HUES48 (cell line): Measurements from ENCODE around the gene HEATR5A.

Experiments used
- H3K27ac ChIP-seq: one replicate; pipeline ENCODE4 v1.7.0; 2013; ENCODE audit warnings: low read depth, low read length, inconsistent platforms
- H3K27me3 ChIP-seq: 2 replicates; pipeline ENCODE4 v1.6.1; 2013; ENCODE audit warnings: mild to moderate bottlenecking, low read length; ENCODE audit not compliant: control insufficient read depth, insufficient read depth
- H3K36me3 ChIP-seq: 2 replicates; pipeline ENCODE4 v1.6.1; 2013; ENCODE audit warnings: low read length; ENCODE audit not compliant: control insufficient read depth, insufficient read depth
- H3K4me1 ChIP-seq: 2 replicates; pipeline ENCODE4 v1.6.1; 2013; ENCODE audit warnings: mild to moderate bottlenecking, low read length; ENCODE audit not compliant: control insufficient read depth, insufficient read depth
- H3K4me3 ChIP-seq: 2 replicates; pipeline ENCODE4 v1.5.1; 2013; ENCODE audit warnings: mild to moderate bottlenecking, low read depth, low read length
- H3K9ac ChIP-seq: 2 replicates; pipeline ENCODE4 v1.6.1; 2013; ENCODE audit warnings: mild to moderate bottlenecking, low read depth, low read length, moderate library complexity
- H3K9me3 ChIP-seq: 2 replicates; pipeline ENCODE4 v1.6.1; 2013; ENCODE audit warnings: low read length; ENCODE audit not compliant: control insufficient read depth, insufficient read depth

HEATR5A gene

DNA sequence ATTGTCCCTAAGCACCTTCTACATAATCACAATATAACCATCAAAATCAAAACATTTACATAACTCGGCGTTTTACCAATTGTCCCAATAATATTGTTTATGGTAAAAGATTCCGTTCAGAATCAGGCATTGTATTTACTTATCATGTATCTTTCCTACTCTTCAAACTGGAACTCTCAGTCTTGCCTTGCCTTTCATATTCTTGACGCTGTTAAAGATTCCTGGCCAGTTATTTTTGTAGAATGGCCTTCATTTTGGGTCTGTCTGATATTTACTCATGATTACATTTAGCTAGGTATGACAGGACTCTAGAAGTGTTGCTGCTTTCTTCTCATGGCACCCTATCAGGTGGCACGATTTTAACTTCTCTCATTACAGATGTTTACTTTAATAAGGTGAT lies 850 bp upstream of the HEATR5A start:
- H3K4me3 ChIP-seq, result peak overlapping the region; percentile 92; the same call in 1 of the 2 replicates
- no peaks in the 10 kb centered on the region for H3K36me3 ChIP-seq
- no peak overlapping the region for H3K27ac ChIP-seq
- H3K4me1 ChIP-seq, result peaks cover 8% of the 10 kb centered on the region; the same call in 1 of the 2 replicates
- H3K9me3 ChIP-seq, result no peaks in the 10 kb centered on the region
- H3K9ac ChIP-seq, result no peak overlapping the region
- no peaks in the 10 kb centered on the region for H3K27me3 ChIP-seq

DNA sequence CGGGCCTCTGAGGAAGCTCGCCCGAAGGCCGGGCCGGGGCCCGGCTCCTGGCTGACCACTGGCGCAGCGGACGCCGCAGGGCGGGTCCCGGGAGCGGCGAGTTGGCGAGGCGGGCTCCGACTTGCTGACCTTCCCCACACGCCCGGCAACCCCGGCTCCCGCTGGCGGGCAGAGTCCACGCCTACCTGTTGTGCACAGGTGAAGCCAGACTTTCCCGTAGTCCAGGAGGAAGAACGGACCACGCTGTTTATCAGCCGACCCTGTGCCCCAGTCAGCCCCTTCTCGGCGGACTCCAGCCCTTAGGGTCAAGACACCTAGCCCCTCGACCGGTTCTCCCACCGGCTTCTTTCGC lies 407 bp downstream of the HEATR5A start:
- Histone ChIP-seq H3K27me3 (no peaks in the 10 kb centered on the region), H3K4me3 (peak overlapping the region; percentile 92), H3K36me3 (no peaks in the 10 kb centered on the region), H3K27ac (peak overlapping the region; percentile 82), H3K4me1 (peaks cover 8% of the 10 kb centered on the region; the same call in 1 of the 2 replicates), H3K9me3 (no peaks in the 10 kb centered on the region), H3K9ac (peak overlapping the region; percentile 71)

- H3K9ac ChIP-seq, result peak overlapping the region; percentile 15; the same call in 1 of the 2 replicates
Measured at GRCh38 chr14:31419179-31419966, 977 bp downstream of the HEATR5A start.

DNA sequence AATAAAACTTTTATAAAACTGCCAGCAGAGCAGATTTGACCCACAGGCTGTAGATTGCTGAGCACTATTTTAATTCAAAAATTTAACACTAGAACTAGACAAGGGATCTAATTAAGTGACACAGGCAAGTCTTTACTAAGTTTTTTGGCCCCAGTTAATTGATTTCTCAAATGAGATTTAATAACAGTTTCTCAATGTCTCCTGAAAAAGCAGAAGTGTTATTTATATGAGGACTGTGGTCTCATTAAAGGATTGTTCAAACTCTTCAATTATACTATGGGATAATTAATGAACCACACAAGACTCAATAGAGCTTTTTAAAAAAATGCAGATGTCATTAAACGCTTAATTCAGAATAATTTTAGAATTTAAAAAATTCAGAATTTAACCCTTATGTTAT lies 1.9 kb downstream of the HEATR5A start:
- 0 out of 2 replicates have a peak overlapping the region, but pooled peaks have one; percentile 92 for H3K4me3 ChIP-seq
- H3K27ac ChIP-seq, result no peak overlapping the region
- no peak overlapping the region for H3K9ac ChIP-seq
- H3K36me3 ChIP-seq, result no peaks in the 10 kb centered on the region
- H3K4me1 ChIP-seq, result peaks cover 8% of the 10 kb centered on the region; the same call in 1 of the 2 replicates
- H3K9me3 ChIP-seq, result no peaks in the 10 kb centered on the region
- H3K27me3 ChIP-seq, result no peaks in the 10 kb centered on the region

More at GRCh38 chr14:31419179-31419966, 977 bp downstream of the HEATR5A start:
- Histone ChIP-seq H3K4me3 (peak overlapping the region; percentile 92), H3K27me3 (no peaks in the 10 kb centered on the region), H3K27ac (peak overlapping the region; percentile 82), H3K4me1 (peaks cover 8% of the 10 kb centered on the region; the same call in 1 of the 2 replicates), H3K36me3 (no peaks in the 10 kb centered on the region), H3K9me3 (no peaks in the 10 kb centered on the region)

- Histone ChIP-seq H3K9me3 (no peaks in the 10 kb centered on the region), H3K4me1 (peaks cover 8% of the 10 kb centered on the region; the same call in 1 of the 2 replicates), H3K36me3 (no peaks in the 10 kb centered on the region), H3K27me3 (no peaks in the 10 kb centered on the region), H3K27ac (no peak overlapping the region), H3K9ac (no peak overlapping the region), H3K4me3 (no peak overlapping the region)
Measured at GRCh38 chr14:31414190-31414833, 6.0 kb downstream of the HEATR5A start.

DNA sequence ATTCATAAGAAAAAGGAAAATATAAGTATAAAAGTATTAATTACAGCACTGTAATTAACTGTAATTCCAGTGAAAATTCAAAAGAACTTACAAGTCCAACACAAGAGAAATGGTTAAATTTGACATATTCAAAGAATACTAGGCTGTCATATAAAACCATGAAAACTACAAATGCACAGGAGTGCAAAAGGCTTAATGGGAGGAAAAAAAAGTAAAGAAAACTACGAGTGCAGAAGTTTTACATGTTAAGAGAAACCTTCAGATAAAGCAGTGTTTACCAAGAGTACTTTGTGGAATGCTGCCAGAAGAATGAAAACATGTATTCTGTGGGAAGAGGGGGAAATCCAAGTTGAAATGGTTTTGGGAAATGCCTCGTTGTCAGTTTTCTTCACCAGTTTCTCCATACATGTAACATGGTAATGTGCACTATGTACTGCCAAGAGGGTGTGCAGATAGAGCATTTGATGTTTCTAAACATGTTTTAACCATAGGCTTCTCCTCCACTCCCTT lies 9.1 kb downstream of the HEATR5A start:
- no peaks in the 10 kb centered on the region; the same call in 1 of the 2 replicates for H3K4me1 ChIP-seq
- no peak overlapping the region for H3K9ac ChIP-seq
- H3K27ac ChIP-seq, result no peak overlapping the region
- no peaks in the 10 kb centered on the region for H3K27me3 ChIP-seq
- no peaks in the 10 kb centered on the region for H3K36me3 ChIP-seq
- no peak overlapping the region for H3K4me3 ChIP-seq
- H3K9me3 ChIP-seq, result no peaks in the 10 kb centered on the region

DNA sequence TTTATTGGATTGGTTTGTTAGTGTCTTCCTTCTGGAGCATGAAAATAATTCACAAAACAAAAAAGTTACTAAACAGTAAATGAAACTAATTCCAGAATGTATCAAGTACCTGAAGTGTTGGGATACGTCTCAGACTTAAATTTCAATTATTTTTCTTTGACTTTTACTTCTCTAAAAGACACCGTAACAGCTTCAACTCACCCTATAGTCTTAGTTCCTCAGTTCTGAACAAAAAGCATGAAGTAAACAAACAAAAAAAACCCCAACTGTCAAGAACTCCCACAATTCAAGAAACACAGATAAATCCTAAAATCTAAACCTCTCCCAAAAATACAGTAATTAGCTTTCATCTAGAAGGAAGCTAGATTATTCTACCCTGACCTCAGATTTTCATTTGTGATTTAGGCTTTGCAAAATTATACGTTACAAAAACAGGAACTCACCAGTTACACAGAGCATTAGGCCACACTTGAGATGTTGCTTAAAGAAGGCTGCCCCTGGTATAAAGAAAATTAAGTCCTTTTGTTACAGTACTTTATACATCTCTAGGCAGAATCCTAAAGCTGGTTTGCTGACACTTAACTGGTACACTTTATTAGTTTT lies 10.2 kb downstream of the HEATR5A start:
- Histone ChIP-seq H3K36me3 (no peaks in the 10 kb centered on the region), H3K9me3 (no peaks in the 10 kb centered on the region), H3K4me1 (no peaks in the 10 kb centered on the region; the same call in 1 of the 2 replicates), H3K9ac (no peak overlapping the region), H3K4me3 (no peak overlapping the region), H3K27me3 (no peaks in the 10 kb centered on the region), H3K27ac (no peak overlapping the region)

DNA sequence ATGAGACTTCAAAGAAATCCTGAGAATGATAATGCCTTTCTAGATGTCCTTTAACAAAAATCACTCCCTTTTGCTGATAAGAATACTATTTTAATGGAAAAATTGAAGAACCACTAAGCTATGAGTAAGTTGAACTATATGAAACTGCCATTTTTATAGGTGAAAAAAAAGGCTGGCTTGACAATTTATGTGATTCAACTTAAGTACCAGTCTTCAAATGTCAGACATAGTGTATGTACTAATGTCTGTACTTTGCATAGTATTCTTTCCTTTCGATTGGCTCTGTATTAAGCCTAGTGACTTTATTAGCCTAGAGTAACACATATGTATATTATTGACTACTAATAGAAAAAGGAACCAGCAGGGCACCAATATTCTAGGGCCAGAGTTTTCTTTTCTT lies 11.9 kb downstream of the HEATR5A start:
- no peaks in the 10 kb centered on the region for H3K9me3 ChIP-seq
- no peak overlapping the region for H3K27ac ChIP-seq
- no peak overlapping the region for H3K9ac ChIP-seq
- H3K4me3 ChIP-seq, result no peak overlapping the region
- H3K4me1 ChIP-seq, result no peaks in the 10 kb centered on the region; the same call in 1 of the 2 replicates
- no peaks in the 10 kb centered on the region for H3K27me3 ChIP-seq
- H3K36me3 ChIP-seq, result no peaks in the 10 kb centered on the region

DNA sequence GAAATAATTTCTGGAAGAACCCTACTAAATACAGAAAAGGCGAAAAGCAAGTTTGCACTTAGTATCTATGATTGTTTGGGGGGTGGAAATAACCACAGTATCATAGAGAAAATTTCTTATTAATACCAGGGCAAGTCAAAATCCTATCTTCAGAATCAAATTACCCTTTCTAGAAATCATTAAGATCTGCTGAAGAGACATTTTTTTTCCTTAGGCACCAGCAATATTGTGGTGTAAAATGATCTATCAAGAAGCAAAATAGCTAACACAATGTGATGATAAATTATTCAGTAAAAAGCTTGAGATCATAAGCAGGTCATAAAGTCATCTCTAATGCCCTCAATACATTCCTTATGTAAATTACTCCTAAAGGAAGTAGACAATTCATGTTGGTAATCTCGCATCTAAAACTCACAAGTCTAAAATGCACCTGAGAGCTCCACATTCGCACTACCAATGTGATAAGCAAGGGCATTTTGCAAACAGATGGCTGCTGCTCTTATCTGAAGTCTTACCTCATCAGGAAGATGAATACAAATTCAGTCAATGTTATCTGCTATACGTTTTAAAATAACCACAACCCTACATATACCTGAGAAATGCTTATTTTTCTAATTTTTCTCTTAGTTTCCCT lies 14.6 kb downstream of the HEATR5A start:
- Histone ChIP-seq H3K4me3 (no peak overlapping the region), H3K27me3 (no peaks in the 10 kb centered on the region), H3K9me3 (no peaks in the 10 kb centered on the region), H3K36me3 (no peaks in the 10 kb centered on the region), H3K27ac (no peak overlapping the region), H3K9ac (no peak overlapping the region), H3K4me1 (peaks cover 8% of the 10 kb centered on the region; the same call in 1 of the 2 replicates)

GRCh38 chr14:31405106-31405505 lies 15.2 kb downstream of the HEATR5A start:
- peaks cover 4% of the 10 kb centered on the region for H3K36me3 ChIP-seq
- no peaks in the 10 kb centered on the region for H3K27me3 ChIP-seq
- H3K9me3 ChIP-seq, result no peaks in the 10 kb centered on the region
- H3K9ac ChIP-seq, result no peak overlapping the region
- H3K4me3 ChIP-seq, result no peak overlapping the region
- peaks cover 8% of the 10 kb centered on the region; the same call in 1 of the 2 replicates for H3K4me1 ChIP-seq
- no peak overlapping the region for H3K27ac ChIP-seq
